Measurements from ENCODE around the gene SPATA24. TPM values are rescaled to one million over a fixed set of nuclear protein-coding genes. Genes with fewer than 3 reads are reported as not detected.

Gene SPATA24
- total RNA-seq, 1 donor from 2014 or later = 6.2 TPM

DNA sequence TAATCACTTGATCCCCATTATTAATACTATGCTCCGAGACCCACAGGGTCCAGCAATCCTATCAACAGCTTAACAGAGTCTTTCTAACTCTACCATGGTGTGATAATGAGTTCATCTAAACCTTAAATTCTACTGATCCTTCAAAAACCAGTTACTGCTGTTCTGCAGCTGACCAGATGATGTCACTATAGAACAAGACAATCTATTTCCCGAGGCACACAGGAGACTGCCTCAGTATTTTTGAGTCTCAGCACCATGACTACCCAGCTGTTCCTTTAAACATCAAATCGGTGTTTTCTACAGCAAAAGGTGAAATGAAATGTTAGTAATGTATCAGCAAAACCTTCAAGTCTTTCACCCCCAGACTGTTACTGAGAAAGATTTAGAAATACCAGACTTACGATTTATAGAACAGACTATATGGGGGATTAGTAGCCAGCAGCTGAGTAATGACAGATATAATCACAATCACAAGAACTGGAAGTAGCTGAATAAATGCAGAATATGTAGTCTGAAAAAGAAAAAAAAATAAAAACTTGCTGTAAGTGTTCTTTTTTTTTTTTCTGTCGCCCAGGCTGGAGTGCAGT is 18.5 kb upstream of the SPATA24 start:
- TF ChIP-seq, protein P1, sequence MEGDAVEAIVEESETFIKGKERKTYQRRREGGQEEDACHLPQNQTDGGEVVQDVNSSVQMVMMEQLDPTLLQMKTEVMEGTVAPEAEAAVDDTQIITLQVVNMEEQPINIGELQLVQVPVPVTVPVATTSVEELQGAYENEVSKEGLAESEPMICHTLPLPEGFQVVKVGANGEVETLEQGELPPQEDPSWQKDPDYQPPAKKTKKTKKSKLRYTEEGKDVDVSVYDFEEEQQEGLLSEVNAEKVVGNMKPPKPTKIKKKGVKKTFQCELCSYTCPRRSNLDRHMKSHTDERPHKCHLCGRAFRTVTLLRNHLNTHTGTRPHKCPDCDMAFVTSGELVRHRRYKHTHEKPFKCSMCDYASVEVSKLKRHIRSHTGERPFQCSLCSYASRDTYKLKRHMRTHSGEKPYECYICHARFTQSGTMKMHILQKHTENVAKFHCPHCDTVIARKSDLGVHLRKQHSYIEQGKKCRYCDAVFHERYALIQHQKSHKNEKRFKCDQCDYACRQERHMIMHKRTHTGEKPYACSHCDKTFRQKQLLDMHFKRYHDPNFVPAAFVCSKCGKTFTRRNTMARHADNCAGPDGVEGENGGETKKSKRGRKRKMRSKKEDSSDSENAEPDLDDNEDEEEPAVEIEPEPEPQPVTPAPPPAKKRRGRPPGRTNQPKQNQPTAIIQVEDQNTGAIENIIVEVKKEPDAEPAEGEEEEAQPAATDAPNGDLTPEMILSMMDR (IDR thresholded peaks at IDR 0.05; ENCODE audit: partially characterized antibody, unreplicated experiment) = peak; percentile 64
- H3K4me3 Mint-ChIP-seq (ENCODE audit: unreplicated experiment) = no peak overlapping the region
- H3K27me3 Mint-ChIP-seq (ENCODE audit: unreplicated experiment) = no peaks in the 10 kb centered on the region
- H3K9me3 Mint-ChIP-seq (ENCODE audit: unreplicated experiment) = no peaks in the 10 kb centered on the region
- no peaks in the 10 kb centered on the region for H3K4me1 Mint-ChIP-seq (ENCODE audit: low read depth, unreplicated experiment)
- no peak for DNase-seq
- H3K36me3 Mint-ChIP-seq (ENCODE audit: unreplicated experiment) = no peaks in the 10 kb centered on the region
- no peak overlapping the region for H3K27ac Mint-ChIP-seq (ENCODE audit: unreplicated experiment)

DNA sequence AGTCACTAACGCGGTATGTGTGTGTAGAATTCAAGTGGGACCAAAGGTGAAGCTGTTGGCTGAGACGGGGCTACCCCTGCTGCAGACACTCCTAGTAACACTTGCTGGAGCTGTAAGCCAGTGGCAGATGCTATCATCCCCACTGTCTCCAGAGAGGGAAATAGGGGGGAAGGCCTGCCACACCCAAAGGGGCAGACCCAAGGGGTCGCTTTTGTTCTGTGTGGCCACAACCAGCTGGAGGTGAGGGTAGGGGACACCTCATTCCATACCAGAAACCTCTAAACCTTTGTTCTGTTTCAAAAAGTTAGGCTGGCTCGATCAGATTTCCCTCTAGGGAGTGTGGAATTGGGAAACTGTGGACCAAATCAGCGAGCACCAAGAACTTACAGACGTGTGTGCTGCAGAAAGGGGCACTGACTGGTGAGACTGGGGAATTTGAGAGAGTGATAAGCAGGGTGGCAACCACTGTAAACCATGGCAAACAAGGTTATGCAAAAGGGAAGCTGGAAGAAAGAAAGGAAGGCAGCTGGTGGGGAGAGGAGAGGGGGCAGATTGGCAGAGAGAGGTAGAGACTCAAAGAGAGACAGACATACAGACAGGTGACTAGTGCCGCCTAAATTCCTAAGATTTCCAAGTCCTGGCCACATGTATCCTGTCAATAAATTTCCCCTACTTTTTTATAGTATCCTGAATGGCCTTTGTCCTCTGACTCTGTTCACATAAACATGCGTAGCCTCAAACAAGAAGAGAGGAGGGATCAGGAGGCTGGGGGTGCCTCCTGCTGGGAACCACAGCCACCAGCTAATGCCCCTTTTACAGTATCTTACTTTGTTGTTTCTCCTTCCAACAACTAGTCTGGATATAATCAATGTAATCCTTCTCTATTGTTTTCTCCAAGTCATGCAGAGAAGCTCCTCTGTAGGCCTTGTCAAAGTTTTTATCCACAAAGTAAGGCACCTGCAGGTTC is 15.6 kb upstream of the SPATA24 start:
- TF ChIP-seq, protein P1 (IDR thresholded peaks at IDR 0.05; ENCODE audit: partially characterized antibody, unreplicated experiment) = no peak
- no peaks in the 10 kb centered on the region for H3K27me3 Mint-ChIP-seq (ENCODE audit: unreplicated experiment)
- no peak for DNase-seq
- no peaks in the 10 kb centered on the region for H3K36me3 Mint-ChIP-seq (ENCODE audit: unreplicated experiment)
- H3K4me1 Mint-ChIP-seq (ENCODE audit: low read depth, unreplicated experiment) = no peaks in the 10 kb centered on the region
- no peaks in the 10 kb centered on the region for H3K9me3 Mint-ChIP-seq (ENCODE audit: unreplicated experiment)
- H3K4me3 Mint-ChIP-seq (ENCODE audit: unreplicated experiment) = no peak overlapping the region
- H3K27ac Mint-ChIP-seq (ENCODE audit: unreplicated experiment) = no peak overlapping the region

DNA sequence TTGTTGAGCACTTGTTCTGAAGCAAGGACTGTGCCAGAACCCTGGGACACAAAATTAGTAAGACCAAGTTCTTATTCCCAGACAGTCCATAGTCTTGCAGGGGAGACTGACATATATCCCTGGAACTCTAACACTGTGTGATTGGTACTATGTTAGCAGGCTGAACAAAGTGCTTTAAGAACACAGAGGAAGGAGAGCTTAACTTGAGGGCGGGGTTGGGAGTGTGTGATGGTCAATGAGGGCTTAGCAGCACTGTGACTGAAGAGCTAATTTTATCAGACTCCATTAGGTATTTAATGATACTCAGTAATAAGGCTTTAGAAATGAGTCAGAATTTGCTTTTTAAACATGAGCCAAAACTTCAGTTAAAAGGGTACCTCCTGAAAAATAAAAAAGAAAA is 14.9 kb upstream of the SPATA24 start:
- Mint-ChIP-seq H3K4me1 (ENCODE audit: low read depth, unreplicated experiment) (no peaks in the 10 kb centered on the region), H3K27ac (ENCODE audit: unreplicated experiment) (no peak overlapping the region), H3K9me3 (ENCODE audit: unreplicated experiment) (no peaks in the 10 kb centered on the region), H3K36me3 (ENCODE audit: unreplicated experiment) (no peaks in the 10 kb centered on the region), H3K4me3 (ENCODE audit: unreplicated experiment) (no peak overlapping the region), H3K27me3 (ENCODE audit: unreplicated experiment) (no peaks in the 10 kb centered on the region)
- TF ChIP-seq, protein P1 (IDR thresholded peaks at IDR 0.05; ENCODE audit: partially characterized antibody, unreplicated experiment) = no peak
- no peak for DNase-seq

DNA sequence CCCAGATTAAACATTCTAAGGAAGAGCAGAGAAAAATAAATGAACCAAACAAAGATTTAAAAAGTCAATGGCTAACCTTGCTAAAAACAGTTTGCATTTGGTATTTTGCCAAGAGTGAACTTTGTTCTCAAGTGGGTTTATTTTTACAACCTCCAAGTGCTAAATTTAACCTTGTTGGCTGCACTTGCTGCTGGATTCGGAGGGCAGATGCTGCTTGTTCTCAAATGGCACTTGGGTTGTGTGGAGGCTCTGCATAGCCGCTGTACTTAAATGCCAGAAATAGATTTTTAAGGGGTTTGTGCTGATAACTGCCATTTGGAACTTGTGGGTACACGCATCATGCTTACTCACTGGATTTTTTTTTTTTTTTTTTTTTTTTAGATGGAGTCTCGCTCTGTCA is 13.3 kb upstream of the SPATA24 start:
- Mint-ChIP-seq H3K4me1 (ENCODE audit: low read depth, unreplicated experiment) (no peaks in the 10 kb centered on the region), H3K36me3 (ENCODE audit: unreplicated experiment) (peaks cover 5% of the 10 kb centered on the region), H3K27me3 (ENCODE audit: unreplicated experiment) (no peaks in the 10 kb centered on the region), H3K9me3 (ENCODE audit: unreplicated experiment) (no peaks in the 10 kb centered on the region), H3K27ac (ENCODE audit: unreplicated experiment) (no peak overlapping the region), H3K4me3 (ENCODE audit: unreplicated experiment) (no peak overlapping the region)
- DNase-seq = no peak
- TF ChIP-seq, protein P1 (IDR thresholded peaks at IDR 0.05; ENCODE audit: partially characterized antibody, unreplicated experiment) = no peak

DNA sequence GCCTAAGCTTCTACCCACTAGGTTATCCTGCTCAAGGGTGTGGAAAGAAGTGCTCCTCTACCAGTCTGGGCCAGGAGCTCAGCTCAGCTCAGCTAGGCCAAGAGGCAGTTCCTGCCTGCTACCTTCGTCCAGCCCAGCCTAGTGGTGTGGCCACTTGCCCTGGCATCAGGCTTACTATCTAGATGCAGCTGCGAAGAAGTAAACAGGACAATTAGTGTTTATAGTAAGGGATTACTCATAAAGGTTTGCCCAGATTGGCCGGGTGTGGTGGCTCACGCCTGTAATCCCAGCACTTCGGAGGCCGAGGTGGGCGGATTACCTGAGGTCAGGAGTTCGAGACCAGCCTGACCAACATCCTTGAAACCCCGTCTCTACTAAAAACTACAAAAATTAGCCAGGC is 12.8 kb upstream of the SPATA24 start:
- no peak overlapping the region for H3K4me3 Mint-ChIP-seq (ENCODE audit: unreplicated experiment)
- no peak overlapping the region for H3K27ac Mint-ChIP-seq (ENCODE audit: unreplicated experiment)
- H3K27me3 Mint-ChIP-seq (ENCODE audit: unreplicated experiment) = no peaks in the 10 kb centered on the region
- no peak for DNase-seq
- no peaks in the 10 kb centered on the region for H3K9me3 Mint-ChIP-seq (ENCODE audit: unreplicated experiment)
- H3K36me3 Mint-ChIP-seq (ENCODE audit: unreplicated experiment) = peaks cover 5% of the 10 kb centered on the region
- H3K4me1 Mint-ChIP-seq (ENCODE audit: low read depth, unreplicated experiment) = no peaks in the 10 kb centered on the region
- TF ChIP-seq, protein P1 (IDR thresholded peaks at IDR 0.05; ENCODE audit: partially characterized antibody, unreplicated experiment) = no peak
